ENCODE results near the gene PDGFA.

Gene PDGFA

DNA sequence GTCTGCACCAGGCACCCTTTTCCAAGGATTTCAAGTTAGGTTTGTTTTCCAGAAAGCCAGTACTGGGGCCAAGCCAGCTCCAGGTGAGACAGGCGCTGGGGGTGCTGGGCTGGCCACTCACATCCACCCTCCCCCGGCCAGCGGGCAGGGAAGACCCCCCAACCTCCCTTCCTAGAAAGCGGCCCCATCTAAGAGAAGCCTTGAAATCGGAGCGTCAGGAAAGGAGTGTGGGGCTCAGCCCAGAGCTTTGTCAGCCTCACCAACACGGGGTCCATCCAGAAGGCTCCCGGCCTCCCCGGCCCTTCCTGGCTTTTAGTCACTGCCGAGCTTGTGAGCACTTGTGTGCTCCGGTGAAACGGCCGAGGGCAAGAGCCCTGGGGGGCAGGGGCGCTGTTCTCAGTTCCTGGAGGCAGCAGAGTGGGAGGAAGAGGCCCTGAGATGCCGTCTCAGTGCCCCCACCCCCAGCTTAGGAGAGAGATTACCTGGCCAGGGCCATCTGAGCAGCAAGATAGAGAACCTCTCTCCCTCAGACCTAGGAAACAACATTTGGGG lies 39.6 kb downstream of the PDGFA start:
- no peak overlapping the region for H3K4me3 ChIP-seq (ENCODE audit: low read depth, low read length)
- no peak for DNase-seq (ENCODE audit: low read depth)
- TF ChIP-seq, protein P1, sequence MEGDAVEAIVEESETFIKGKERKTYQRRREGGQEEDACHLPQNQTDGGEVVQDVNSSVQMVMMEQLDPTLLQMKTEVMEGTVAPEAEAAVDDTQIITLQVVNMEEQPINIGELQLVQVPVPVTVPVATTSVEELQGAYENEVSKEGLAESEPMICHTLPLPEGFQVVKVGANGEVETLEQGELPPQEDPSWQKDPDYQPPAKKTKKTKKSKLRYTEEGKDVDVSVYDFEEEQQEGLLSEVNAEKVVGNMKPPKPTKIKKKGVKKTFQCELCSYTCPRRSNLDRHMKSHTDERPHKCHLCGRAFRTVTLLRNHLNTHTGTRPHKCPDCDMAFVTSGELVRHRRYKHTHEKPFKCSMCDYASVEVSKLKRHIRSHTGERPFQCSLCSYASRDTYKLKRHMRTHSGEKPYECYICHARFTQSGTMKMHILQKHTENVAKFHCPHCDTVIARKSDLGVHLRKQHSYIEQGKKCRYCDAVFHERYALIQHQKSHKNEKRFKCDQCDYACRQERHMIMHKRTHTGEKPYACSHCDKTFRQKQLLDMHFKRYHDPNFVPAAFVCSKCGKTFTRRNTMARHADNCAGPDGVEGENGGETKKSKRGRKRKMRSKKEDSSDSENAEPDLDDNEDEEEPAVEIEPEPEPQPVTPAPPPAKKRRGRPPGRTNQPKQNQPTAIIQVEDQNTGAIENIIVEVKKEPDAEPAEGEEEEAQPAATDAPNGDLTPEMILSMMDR (conservative IDR thresholded peaks at IDR 0.05; ENCODE audit: low read depth, low read length), result no peak

DNA sequence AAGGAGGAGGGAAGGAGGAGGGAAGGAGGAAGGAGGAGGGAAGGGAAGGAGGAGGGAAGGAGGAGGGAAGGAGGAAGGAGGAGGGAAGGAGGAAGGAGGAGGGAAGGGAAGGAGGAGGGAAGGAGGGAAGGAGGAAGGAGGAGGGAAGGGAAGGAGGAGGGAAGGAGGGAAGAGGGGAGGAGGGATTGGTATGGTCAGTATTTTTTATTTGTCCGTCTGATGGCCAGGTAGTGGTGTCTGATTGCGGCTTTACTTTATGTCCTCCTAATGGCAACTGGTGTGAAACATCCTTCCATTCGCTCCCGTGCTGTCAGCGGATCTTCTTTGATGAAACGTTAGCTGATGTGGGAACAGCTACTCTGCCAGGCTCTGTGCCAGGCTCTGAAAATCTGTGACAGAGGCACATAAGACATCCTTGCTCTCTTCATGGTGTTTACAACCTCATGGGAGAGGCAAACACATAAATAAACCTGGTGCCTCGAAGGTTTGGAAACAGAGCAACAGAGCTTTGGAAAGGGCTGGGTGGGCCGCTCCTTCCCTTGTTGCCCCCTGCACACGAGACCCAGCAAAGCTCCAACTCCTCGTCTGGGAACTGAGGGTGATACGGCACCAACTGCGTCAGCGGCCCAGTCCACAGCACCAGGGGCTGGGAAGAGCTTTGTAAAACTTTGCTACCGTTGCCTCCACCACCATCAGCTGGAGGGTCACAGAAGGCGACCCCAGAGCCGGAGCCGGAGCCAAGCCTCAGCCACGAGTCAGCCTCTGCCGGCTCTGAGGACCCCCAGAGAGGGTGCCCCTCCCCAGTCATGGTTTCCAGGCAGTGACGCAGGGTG lies 40.3 kb downstream of the PDGFA start:
- DNase-seq (ENCODE audit: low read depth), result no peak
- TF ChIP-seq, protein P1 (conservative IDR thresholded peaks at IDR 0.05; ENCODE audit: low read depth, low read length), result no peak
- H3K4me3 ChIP-seq (ENCODE audit: low read depth, low read length), result no peak overlapping the region

DNA sequence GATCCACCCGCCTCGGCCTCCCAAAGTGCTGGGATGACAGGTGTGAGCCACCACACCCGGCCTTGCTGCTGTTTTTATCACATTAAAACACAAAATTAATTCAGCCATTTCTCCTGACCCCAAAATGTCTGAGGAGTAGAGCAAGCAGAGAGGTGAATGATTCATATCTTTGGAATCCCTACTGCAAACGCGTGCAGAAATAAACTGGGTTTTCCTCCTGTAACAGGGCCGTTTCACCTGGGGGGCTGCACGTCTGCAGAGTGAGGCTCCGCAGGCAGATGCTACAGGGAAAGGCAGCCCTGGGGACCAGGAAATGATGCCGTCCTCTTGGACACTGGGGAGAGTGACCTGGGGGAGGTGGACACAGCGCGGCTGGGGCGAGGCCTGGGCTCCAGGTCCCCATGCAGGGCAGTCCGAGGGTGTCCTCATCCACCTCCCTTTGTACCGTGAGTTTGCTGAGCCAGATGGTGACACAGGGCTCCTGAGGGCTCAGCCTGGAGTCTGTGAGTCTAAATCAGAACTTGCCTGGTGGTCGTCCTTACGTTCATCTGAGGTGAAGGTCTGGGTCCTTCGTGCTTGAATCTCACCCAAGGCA lies 41.9 kb downstream of the PDGFA start:
- DNase-seq (ENCODE audit: low read depth), result peak; percentile 58

DNA sequence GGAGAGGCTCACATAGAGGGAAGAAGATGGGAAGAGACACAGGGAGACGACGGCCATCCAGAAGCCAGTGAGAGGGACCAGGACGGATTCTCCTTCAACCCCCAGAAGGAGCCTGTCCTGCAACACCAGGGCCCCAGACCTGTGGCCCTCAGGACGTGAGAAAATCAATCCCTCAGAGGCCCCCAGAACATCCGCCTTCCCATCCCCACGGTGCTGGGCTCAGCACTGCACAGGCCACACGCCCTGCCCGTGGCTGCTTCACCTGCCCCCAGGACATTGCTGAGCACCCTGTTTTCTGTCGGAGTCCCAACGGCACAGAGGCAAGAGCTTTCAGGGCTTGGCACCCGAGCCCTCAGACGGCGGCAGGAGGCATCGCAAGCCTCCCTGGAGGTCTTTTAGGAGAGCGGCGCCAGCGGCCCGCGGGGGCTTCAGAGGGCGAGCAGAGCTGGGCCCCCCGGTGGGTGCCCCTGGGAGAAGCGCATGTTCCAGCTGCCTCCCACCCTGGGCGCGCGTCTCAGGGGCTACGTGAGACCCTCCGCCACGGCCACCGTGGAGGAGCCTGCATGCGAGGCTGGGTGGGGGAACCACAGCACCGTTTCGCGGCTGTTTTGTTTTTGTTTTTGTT lies 42.8 kb downstream of the PDGFA start:
- no peak overlapping the region for H3K4me3 ChIP-seq (ENCODE audit: low read depth, low read length)
- TF ChIP-seq, protein P1 (conservative IDR thresholded peaks at IDR 0.05; ENCODE audit: low read depth, low read length), result no peak
- DNase-seq (ENCODE audit: low read depth), result no peak

More for the DNA sequence above, 41.9 kb downstream of the PDGFA start:
- H3K4me3 ChIP-seq (ENCODE audit: low read depth, low read length), result no peak overlapping the region
- TF ChIP-seq, protein P1 (conservative IDR thresholded peaks at IDR 0.05; ENCODE audit: low read depth, low read length), result no peak

DNA sequence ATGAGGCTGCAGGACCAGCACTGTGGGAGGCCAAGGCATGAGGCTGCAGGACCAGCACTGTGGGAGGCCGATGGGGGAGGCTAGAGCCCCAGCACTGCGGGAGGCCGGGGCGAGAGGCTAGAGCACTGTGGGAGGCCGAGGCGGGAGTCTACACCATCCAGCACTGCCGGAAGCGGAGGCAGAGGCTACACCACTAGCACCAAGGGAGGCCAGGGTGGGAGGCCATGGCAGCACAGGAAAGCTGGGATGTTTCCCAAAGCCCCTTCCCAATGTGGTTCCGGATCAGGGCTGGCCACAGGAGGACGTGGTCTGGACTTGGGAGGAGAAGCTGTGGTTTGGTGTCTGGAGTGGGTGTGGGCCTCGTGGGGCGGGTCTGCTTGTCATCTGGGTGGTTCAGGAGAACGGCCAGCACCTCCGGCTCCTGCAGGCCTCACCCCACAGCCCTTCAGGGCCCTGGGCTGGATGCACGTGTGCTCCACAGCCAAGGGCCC lies 43.6 kb downstream of the PDGFA start:
- no peak for DNase-seq (ENCODE audit: low read depth)
- TF ChIP-seq, protein P1 (conservative IDR thresholded peaks at IDR 0.05; ENCODE audit: low read depth, low read length), result no peak
- H3K4me3 ChIP-seq (ENCODE audit: low read depth, low read length), result no peak overlapping the region

DNA sequence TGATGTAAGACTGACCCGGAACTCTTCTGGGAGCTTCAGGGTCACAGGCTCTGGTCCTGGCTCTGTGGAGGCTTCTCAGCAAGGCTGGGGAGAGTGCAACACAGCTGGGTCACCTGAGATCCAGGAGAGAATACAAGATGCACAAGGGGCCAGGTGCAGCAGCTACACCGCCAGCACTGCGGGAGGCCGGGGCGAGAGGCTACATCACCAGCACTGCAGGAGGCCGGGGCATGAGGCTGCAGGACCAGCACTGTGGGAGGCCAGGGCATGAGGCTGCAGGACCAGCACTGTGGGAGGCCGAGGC lies 44.3 kb downstream of the PDGFA start:
- no peak overlapping the region for H3K4me3 ChIP-seq (ENCODE audit: low read depth, low read length)
- DNase-seq (ENCODE audit: low read depth), result no peak
- TF ChIP-seq, protein P1 (conservative IDR thresholded peaks at IDR 0.05; ENCODE audit: low read depth, low read length), result no peak
